GM12891 (cell line): ENCODE results near the gene B4GALT1.
A peak's percentile ranks its signal among the peaks of the same experiment; 100 is the strongest.

Experiments used
- DNase-seq: peaks from one replicate; pipeline ENCODE4 v3.0.0; 2011; ENCODE audit warnings: low spot score; ENCODE audit not compliant: insufficient read length
- FAIRE-seq: peaks from 2 replicates; lab custom pipeline; 2011; peaks lifted over from hg19 to GRCh38; lab: Jason Lieb, UNC
- PAX5 ChIP-seq: IDR thresholded peaks from 2 replicates; pipeline ENCODE4 v1.6.1; 2011; ENCODE audit warnings: low read length, moderate library complexity, mild to moderate bottlenecking; ENCODE audit not compliant: insufficient read depth, severe bottlenecking
- POLR2A ChIP-seq: IDR thresholded peaks from 2 replicates; pipeline ENCODE4 v1.6.1; 2011; ENCODE audit warnings: low read depth, low read length, control low read depth
- POLR2AphosphoS5 ChIP-seq: IDR thresholded peaks from 2 replicates; pipeline ENCODE4 v1.6.1; 2011; ENCODE audit warnings: low read depth, low read length, control low read depth
- POU2F2 ChIP-seq: IDR thresholded peaks from 2 replicates; pipeline ENCODE4 v1.6.1; 2011; ENCODE audit warnings: low read depth, mild to moderate bottlenecking, control low read depth, low read length, moderate library complexity
- SPI1 ChIP-seq: IDR thresholded peaks from 2 replicates; pipeline ENCODE4 v1.6.1; 2011; ENCODE audit warnings: low read depth, low read length, control low read depth
- TAF1 ChIP-seq: IDR thresholded peaks from 2 replicates; pipeline ENCODE4 v1.6.1; 2011; ENCODE audit warnings: low read depth, low read length, control low read depth

The B4GALT1 gene

GRCh38 chr9:33131790-33132772 lies 35.1 kb downstream of the B4GALT1 start:
- DNase-seq (no peak), FAIRE-seq (no peak)
- TF ChIP-seq PAX5 (no peak), POLR2AphosphoS5 (no peak), POU2F2 (no peak), TAF1 (no peak), POLR2A (no peak), SPI1 (no peak)

- DNase-seq: no peak
- FAIRE-seq: peak; percentile 71
These were observed 36.0 kb downstream of the B4GALT1 start for GRCh38 chr9:33130961-33131789.

GRCh38 chr9:33129886-33130881 lies 37.0 kb downstream of the B4GALT1 start:
- TF ChIP-seq PAX5 (no peak), SPI1 (peak; percentile 65), POLR2AphosphoS5 (0 out of 2 replicates have a peak, but pooled peaks have one; percentile 27)
- no peak for DNase-seq

More at GRCh38 chr9:33130961-33131789, 36.0 kb downstream of the B4GALT1 start:
- TF ChIP-seq SPI1: no peak
- TF ChIP-seq TAF1: no peak
- no peak for TF ChIP-seq POLR2AphosphoS5
- TF ChIP-seq POU2F2: no peak
- no peak for TF ChIP-seq POLR2A
- no peak for TF ChIP-seq PAX5

GRCh38 chr9:33129251-33129885 lies 37.8 kb downstream of the B4GALT1 start:
- DNase-seq: no peak
- no peak for FAIRE-seq
- TF ChIP-seq POLR2AphosphoS5: no peak
- no peak for TF ChIP-seq TAF1

More at GRCh38 chr9:33129886-33130881, 37.0 kb downstream of the B4GALT1 start:
- peak; percentile 87 for FAIRE-seq

- TF ChIP-seq SPI1 (no peak), POU2F2 (no peak), POLR2AphosphoS5 (no peak), TAF1 (no peak), POLR2A (no peak), PAX5 (no peak)
- no peak for DNase-seq
- no peak for FAIRE-seq
These were observed 38.6 kb downstream of the B4GALT1 start for GRCh38 chr9:33128570-33128969.

- FAIRE-seq (no peak), DNase-seq (no peak)
- no peak for TF ChIP-seq PAX5
- TF ChIP-seq POLR2AphosphoS5: no peak
- TF ChIP-seq TAF1: no peak
- TF ChIP-seq POLR2A: no peak
- TF ChIP-seq SPI1: no peak
- TF ChIP-seq POU2F2: no peak
These were observed 39.3 kb downstream of the B4GALT1 start for GRCh38 chr9:33127881-33128280.

- TF ChIP-seq POLR2A (peak; percentile 9; the same call in 1 of the 2 replicates), POU2F2 (no peak)
- no peak for DNase-seq
- FAIRE-seq: peak; percentile 90
These were observed 41.0 kb downstream of the B4GALT1 start for GRCh38 chr9:33125871-33126823.

GRCh38 chr9:33125461-33125860 lies 41.7 kb downstream of the B4GALT1 start:
- DNase-seq: no peak
- FAIRE-seq: no peak
- TF ChIP-seq SPI1: no peak
- TF ChIP-seq TAF1: no peak
- no peak for TF ChIP-seq POLR2A
